GM15510 (cell line): Measurements from ENCODE around the gene MMEL1.

Experiments
- POLR2A ChIP-seq: IDR thresholded peaks from 3 replicates; pipeline ENCODE4 v1.6.1; 2011; ENCODE audit warnings: borderline replicate concordance; ENCODE audit not compliant: insufficient read length; ENCODE audit errors: extremely low read depth

The MMEL1 gene

DNA sequence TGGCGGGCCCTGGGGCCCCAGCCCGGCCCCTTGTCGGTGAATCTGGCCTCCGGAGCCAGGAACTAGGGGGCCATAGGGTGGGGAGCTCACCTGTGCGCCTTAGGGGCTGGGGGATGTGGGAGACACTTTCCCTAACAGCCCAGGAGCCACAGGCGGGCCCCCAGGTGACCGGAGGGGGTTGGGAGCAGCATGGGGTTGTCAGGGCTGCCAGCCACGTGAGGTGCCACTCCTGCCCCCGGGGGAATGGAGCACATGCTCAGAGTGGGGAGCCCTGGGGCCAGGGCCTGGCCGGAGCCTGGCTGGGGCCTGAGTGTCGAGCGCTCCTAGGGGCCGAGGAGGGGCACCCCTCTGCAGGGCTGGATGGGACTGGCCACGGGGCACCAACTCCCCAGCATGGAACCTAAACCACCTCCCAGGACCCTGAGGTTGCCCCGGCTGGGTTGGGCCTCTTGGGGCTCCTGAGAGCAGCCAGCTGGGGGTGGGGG lies 26.4 kb downstream of the MMEL1 start:
- no peak for TF ChIP-seq POLR2A

DNA sequence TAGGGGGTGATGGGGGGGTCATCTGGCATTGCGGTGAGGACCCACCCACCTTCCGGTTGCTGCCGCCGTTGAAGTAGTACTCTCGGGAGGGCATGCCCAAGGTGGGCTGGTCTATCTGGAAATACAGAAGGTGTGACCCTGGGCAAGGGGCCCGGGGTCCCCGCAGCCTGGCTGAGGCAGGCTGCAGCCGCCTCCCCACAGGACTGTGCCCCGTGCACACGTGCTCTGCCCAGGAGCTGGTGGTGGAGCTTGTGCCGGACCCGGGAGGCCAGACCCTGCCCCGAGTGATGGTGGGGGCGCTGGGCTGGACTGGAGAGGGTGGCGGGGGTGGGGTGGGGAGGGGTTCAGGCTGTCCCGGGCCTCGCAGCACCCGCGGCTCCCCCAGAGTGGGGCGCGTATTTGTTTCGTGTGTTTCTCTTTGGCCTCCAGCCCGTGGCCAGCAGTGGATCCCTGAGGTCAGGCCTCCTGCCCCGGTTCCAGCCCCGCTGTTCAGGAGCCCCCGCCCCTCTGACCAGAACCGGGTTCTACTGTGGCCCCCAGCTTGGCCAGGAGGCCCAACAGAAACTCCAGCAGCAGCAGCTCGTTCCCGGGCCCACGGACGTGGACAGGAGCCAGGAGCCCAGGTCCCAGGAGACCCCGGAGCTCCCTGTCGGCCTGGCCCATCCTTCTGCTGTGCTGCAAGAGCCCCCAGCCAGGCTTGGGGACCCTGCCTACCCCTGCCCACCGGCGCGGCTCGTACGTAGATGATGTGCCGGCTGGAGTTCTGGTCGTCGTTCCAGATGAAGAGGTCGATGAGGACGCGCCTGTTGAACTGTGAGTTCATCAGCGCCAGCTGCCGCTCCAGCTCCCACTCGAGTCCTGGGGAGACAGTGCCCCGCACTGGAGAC lies 27.1 kb downstream of the MMEL1 start:
- no peak for TF ChIP-seq POLR2A

DNA sequence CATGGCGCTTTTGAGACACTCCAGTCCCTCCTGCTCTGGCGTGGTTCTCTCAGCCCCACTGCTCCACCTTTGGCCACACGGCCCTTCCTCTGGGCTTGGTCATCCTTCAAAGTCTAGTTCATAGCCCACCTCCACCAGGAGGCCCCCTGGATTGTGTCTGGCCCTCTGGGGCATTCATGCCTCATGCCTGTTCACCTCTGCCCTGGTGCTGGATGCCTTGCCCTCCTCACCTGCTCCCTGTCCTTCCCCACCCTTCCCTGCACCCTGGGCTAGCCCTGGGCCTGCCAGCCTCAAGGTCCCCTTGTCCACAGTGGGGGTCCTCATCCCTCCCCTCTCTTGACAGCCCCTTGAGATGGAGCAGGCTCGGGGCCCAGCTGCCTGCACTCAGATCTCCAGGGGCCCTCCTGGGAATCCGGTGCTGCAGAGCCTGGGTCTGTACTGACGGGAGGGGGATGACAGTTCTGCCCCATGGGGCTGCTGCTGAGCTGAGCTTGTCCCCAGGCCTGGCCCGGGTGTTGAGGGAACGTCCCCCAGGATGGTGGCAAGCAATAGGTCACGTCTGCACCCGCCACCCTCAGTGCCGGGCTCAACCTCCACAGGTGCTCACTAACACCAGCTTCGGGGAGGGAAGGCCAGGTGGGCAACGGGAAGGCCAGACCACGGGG lies 27.8 kb downstream of the MMEL1 start:
- TF ChIP-seq POLR2A = no peak

DNA sequence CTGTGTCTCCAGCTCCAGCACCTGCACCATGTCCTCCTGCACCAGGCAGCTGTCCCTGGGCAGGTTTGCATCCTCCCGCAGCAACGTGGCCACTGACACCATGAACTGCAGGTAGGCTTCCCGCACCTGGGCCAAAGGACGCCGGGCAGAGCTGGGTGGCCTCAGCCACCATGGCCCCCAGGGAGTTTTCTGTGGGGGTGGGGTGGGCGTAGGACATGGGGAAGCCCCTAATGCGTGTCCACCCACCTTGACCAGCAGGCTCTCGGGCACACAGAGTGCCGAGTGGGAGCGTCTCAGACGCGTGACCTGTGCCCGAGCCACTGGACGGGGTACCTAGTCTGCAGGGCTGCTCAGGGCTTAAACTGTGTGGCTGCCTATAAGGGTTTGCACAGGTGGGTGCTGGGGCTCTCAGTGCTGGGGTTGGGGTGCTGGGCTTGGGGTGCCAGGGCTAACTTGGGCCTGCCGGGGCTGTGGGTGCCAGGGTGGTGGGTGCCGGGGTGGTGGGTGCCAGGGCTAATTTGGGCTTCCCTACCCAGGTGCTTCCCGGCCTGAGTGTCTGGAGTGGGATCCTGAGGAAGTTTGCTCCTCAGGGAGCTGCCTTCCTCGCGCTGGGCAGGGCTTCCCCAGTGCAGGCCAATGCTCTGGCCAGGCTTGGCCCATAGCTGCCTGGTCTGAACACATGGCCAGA lies 28.5 kb downstream of the MMEL1 start:
- TF ChIP-seq POLR2A = no peak

DNA sequence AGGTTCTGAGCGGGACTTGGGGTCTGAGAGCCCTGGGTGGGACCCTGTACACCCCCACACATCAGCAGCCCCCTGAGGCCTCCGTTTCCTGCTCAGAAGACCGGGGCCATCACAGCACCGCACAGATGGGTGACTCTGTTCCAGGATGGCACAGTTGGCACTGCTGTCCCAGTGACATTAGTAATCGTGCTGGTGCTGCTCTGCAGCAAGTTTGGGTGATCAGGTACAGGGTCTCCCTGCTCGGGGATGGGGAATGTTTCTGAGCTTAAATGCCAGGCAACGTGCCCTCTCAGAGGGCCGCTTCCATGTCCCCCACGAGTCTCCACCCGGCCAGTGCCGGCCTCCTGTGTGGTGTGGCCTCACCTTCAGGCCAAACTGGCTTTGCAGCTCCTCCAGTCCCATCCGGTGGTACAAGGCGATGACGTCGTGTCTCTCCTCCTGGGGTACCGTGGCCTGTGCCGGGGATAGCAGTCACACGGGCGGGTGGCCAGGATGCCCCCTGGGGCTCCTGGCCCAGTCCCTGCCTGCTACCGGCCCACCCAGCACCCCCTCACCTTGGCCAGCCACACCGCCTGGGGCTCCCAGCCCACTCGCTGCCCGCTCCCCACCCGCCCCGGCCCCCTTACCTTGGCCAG lies 29.2 kb downstream of the MMEL1 start:
- no peak for TF ChIP-seq POLR2A

DNA sequence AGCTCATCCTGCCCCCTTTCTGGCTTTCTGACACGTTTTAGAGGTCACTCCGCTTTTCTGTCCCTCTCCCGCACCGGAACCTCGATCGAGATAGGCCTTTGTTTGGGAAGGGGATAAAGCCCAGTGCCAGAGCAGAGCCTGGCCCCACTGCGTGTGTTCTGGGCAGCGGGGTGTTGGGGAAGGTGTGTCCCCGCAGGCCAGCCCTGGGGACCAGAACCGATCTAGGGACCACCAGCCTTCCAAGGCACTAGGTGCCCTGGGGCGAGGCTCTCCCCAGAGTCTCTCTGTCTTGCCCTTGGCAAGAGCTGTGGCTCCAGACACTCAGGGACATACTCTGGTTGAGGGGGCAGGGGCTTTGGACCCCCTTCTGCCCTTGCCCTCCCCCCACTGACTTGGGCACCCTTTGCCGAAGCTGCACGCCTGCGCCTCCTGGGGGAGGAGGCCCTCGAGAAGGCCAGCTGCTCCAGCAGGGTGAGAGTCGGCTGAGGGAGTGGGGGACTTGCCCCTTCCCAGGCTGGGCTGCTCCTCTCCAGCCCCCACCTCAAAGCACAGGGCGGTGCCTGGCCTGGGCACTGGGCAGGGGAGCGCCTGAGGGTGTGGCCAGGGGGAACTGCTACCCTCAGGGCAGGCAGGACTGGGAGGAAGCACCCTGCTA lies 29.8 kb downstream of the MMEL1 start:
- no peak for TF ChIP-seq POLR2A

DNA sequence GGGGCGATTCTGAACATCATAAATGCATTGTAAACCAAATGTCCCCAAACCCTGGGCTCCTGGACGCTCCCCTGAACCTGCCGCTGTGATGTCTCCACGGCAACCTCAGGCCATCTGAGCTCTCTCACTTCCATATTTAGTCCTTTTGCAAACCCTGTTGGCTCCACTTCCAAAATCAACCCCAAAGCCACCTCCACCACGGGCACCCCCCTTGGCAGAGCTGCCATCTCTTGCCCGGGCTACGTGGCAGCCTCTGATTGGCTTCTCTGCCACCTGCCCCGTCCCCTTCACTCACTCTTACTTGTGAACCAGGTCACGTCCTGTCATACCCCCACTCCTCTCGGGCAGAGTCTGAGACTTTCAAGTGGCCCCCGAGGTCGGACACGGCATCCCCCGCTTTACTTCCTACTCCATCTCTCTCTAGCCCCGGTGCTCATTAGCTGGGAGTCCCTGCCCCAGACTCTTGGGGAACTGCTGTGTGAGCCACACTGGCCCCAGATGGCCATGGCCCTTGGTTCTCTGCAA lies 30.4 kb downstream of the MMEL1 start:
- no peak for TF ChIP-seq POLR2A

DNA sequence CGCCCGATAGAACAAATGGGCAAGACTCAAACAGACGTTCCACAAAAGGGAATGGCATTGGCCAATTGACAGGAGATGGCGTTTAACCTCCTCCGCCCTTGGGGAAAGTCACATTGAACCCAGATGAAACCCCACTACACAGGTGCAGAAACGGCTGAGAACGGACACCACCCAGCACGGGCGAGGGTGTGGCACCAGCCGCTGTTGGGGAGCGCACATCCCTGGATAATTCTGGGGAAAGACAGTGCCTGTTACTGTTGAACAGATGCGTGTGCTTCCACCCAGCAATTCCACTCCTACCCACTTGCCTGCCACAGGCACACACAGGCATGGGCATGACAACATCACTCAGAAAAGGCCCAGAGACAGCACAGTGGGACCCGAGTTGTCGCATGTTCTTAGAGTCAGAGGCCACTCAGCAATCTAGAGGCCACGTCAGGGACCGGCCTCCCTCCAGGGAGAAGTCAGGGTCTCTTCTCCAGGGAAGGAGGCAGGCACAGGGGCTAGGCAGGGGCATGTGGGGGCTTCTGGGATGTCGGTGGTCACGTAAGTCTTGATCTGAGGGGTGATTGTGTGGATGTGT lies 31.0 kb downstream of the MMEL1 start:
- no peak for TF ChIP-seq POLR2A

DNA sequence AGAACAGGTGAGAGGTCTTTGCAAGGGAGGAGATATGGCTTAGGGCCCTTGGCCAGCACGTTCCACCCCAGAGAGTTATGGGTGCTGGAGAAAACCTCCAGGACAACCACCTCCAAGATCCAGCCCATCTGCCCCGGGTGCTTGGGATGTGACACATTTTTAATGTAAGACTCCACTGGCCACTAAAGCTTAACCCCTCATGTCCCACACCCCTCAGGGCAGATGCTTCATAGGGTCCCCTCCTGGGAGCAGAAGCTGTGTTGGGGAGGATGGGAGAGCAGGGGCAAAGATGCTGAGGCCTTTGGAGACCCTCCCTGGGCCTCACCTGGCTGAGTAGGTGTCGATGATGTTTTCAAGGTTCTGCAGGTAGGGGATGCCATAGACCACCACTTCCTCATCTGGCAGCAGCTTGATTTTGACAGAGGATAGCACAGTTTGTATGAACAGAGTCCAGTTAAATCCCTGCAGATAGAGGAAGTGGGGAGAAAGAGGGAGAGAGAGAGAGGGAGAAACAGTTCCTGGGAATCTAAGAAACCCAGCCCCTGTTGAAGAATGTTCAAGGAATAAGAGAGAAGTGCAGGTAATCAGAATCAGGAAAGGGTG lies 34.4 kb downstream of the MMEL1 start:
- no peak for TF ChIP-seq POLR2A

DNA sequence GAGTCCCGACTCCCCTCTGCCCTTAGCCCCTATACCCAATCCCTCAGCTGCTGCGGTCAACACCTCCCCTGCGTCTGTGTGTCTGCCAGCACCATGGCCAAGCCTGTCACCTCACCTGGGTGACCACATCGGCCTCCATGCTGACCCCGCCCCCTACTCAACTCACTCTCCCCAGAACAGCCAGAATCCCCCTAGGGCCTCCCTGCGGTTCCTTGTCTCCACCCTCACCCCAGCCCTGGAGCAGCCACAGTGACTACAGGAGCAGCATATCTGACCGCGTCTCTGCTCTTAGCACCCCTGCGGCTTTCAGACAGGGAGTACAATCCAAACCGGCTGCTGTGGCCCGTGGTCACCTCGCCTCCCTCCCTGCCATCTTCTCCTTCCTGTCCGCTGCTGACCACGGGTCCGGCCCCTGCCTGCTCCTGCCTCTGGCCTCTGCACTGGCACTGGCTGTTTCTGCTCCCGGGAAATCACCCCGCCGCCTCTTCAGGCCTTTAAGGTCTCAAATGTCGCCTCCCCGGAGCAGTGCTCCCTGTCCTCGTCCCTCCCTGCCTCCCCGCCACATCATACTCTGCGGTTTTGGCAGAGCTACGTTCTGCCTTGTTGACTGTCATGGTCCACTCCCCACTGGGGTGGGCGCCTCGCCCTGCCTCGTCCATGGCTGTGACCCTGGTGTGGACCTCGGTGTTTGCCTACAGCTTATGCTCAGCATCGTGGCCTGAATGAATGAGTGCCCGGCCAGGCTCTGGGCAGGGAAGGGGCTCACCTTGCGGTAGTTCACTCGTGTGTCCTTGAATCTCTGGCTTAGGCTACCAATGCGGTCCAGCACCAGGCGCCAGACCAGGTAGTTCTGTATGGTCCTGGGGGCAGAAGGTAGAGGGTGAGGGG lies 35.1 kb downstream of the MMEL1 start:
- no peak for TF ChIP-seq POLR2A

DNA sequence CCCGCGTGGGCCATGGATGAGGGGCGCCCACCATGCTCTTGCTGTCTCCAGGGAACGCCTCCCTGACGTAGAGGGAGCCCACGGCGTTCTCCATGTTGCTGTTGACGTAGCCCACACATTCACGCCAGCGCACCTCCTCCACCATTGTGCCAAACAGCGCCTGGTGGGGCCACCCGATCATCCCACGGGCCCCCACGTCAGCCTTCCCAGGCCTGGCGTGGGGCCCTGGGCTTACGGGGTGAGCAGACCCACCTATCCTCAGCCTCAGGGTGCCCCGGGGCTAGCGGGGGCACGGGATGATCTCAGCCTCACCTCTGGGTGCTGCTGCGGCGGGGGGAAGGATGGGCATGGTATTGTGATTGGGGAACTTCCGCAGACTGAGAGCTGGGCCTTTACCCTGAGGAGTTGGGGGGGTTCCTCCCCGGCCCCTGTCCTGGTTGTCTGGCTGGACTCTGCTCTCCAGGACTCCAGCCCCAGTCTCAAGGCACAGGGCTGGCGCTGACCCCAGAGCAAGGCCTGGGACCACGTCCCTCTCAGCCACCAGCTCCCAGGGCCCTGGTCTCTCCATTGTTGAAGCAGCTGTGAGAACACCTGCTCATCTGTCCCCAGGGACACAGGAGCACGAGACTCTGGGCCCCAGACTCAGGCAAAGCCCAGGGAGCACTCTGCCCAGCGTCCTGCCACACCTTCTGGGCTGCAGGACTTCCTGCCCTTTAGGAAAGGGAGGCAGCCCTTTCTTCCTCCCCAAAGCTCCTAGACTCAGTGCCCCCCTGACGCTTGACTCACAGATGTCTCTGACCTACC lies 36.1 kb downstream of the MMEL1 start:
- no peak for TF ChIP-seq POLR2A
